MCF 10A (cell line): ENCODE results near the gene TRNAU1AP. TPM values are rescaled to one million over a fixed set of nuclear protein-coding genes. Genes with fewer than 3 reads are reported as not detected.

ENCODE experiments used
- BruUV-seq: library from RNA; stranded (reverse); fragments of 400-500 nt; replicated peaks from 2 replicates; lab custom pipeline; 2021; lab: Mats Ljungman, UMichigan
- CTCF ChIA-PET: fragments of 300-600 bp; sonication (Branson Sonifier 250); formaldehyde crosslinking; extraction: SDS; loops from one replicate; lab custom pipeline; 2021; ENCODE audit warnings: antibody characterized with exemption, inconsistent platforms; lab: Yijun Ruan, JAX
- POLR2A ChIA-PET: fragments of 300-600, 350-650 bp; sonication (Branson Sonifier 250); formaldehyde crosslinking; extraction: SDS; loops from one replicate; lab custom pipeline; 2020; ENCODE audit warnings: antibody characterized with exemption, inconsistent platforms; lab: Yijun Ruan, JAX
- DNase-seq: peaks from one replicate; pipeline ENCODE4 v3.0.0-alpha.2; 2018; ENCODE audit not compliant: unreplicated experiment
- H3K27ac Mint-ChIP-seq: one replicate; pipeline ENCODE4 v1.8.0; 2022; ENCODE audit warnings: mild to moderate bottlenecking, low read depth, mixed read lengths; ENCODE audit not compliant: unreplicated experiment
- H3K27me3 Mint-ChIP-seq: one replicate; pipeline ENCODE4 v1.8.0; 2022; ENCODE audit warnings: mixed read lengths; ENCODE audit not compliant: insufficient read depth, unreplicated experiment
- H3K36me3 Mint-ChIP-seq: one replicate; pipeline ENCODE4 v1.8.0; 2022; ENCODE audit warnings: mild to moderate bottlenecking, moderate library complexity, mixed read lengths; ENCODE audit not compliant: insufficient read depth, unreplicated experiment
- H3K4me1 Mint-ChIP-seq: one replicate; pipeline ENCODE4 v1.8.0; 2022; ENCODE audit warnings: mixed read lengths; ENCODE audit not compliant: insufficient read depth, unreplicated experiment
- H3K4me3 Mint-ChIP-seq: one replicate; pipeline ENCODE4 v1.8.0; 2022; ENCODE audit warnings: mild to moderate bottlenecking, moderate library complexity, mixed read lengths; ENCODE audit not compliant: unreplicated experiment
- H3K9me3 Mint-ChIP-seq: one replicate; pipeline ENCODE4 v1.8.0; 2022; ENCODE audit warnings: mixed read lengths; ENCODE audit not compliant: unreplicated experiment
- CTCF ChIP-seq: fragments of 200-600 bp; IDR thresholded peaks from one replicate; pipeline ENCODE4 v1.8.0; 2022; ENCODE audit warnings: antibody characterized with exemption, mild to moderate bottlenecking; ENCODE audit not compliant: unreplicated experiment
- intact Hi-C: fragments of 100-400 bp; cut with micrococcal nuclease; formaldehyde crosslinking; loops from 2 replicates; pipeline ENCODE4 v1.14.1; 2022
- total RNA-seq: library from RNA; stranded (reverse); gene quantifications from 2 replicates; pipeline ENCODE4 v1.2.3, GENCODE V29; 2022

The TRNAU1AP gene
- total RNA-seq, 1 experiment from 2014 or later, result 28.2 TPM

GRCh38 chr1:28577738-28578536 is 25.1 kb downstream of the TRNAU1AP start:
- intact Hi-C loops, result no loop called here
- no peak for TF ChIP-seq CTCF
- ChIA-PET CTCF (interaction anchor here (0.6 to 5.4 kb wide), 4 partner anchors 11 to 218 kb away, joined by 3 to 28 read pairs (median 6); no protein-coding TSS in a partner anchor), POLR2A (interaction anchor here (0.9 to 6.6 kb wide), 8 partner anchors 25 to 140 kb away, joined by 3 to 147 read pairs (median 6); partner anchors contain the start of genes RCC1 and RNU11)
- peaks cover 11% of the 10 kb centered on the region for H3K4me1 Mint-ChIP-seq
- H3K9me3 Mint-ChIP-seq, result no peaks in the 10 kb centered on the region
- peak overlapping the region; percentile 7 for H3K4me3 Mint-ChIP-seq
- BruUV-seq, result no TSS peak
- peak overlapping the region; percentile 61 for H3K27ac Mint-ChIP-seq
- H3K36me3 Mint-ChIP-seq, result peaks cover 78% of the 10 kb centered on the region
- DNase-seq, result no peak
- H3K27me3 Mint-ChIP-seq, result no peaks in the 10 kb centered on the region

GRCh38 chr1:28578696-28579218 is 25.9 kb downstream of the TRNAU1AP start:
- no peak for TF ChIP-seq CTCF
- H3K27me3 Mint-ChIP-seq, result no peaks in the 10 kb centered on the region
- no peak for DNase-seq
- no TSS peak for BruUV-seq
- no peaks in the 10 kb centered on the region for H3K9me3 Mint-ChIP-seq
- no peak overlapping the region for H3K4me3 Mint-ChIP-seq
- peaks cover 15% of the 10 kb centered on the region for H3K4me1 Mint-ChIP-seq
- peaks cover 78% of the 10 kb centered on the region for H3K36me3 Mint-ChIP-seq
- CTCF ChIA-PET, result interaction anchor here (0.6 to 5.4 kb wide), 7 partner anchors 12 to 272 kb away, joined by 3 to 28 read pairs (median 3); no protein-coding TSS in a partner anchor
- intact Hi-C loops, result no loop called here
- POLR2A ChIA-PET, result interaction anchor here (0.7 to 6.6 kb wide), 14 partner anchors 18 to 331 kb away, joined by 3 to 147 read pairs (median 33); partner anchors contain the start of genes RCC1, RNU11, SESN2 and TAF12
- peak overlapping the region; percentile 61 for H3K27ac Mint-ChIP-seq

- no peak for TF ChIP-seq CTCF
- no peak for DNase-seq
- Mint-ChIP-seq H3K36me3 (peaks cover 76% of the 10 kb centered on the region), H3K27me3 (no peaks in the 10 kb centered on the region), H3K4me1 (peaks cover 15% of the 10 kb centered on the region), H3K27ac (peak overlapping the region; percentile 92), H3K9me3 (no peaks in the 10 kb centered on the region), H3K4me3 (peak overlapping the region; percentile 91)
- BruUV-seq, result no TSS peak
- CTCF ChIA-PET, result interaction anchor here (0.6 to 5.4 kb wide), 7 partner anchors 19 to 1189 kb away, joined by 3 to 28 read pairs (median 3); no protein-coding TSS in a partner anchor
- POLR2A ChIA-PET, result interaction anchor here (0.7 to 6.6 kb wide), 18 partner anchors 9 to 331 kb away, joined by 3 to 147 read pairs (median 18); partner anchors contain the start of genes RCC1, RNU11, SESN2 and TAF12
- intact Hi-C loops, result no loop called here
Measured at GRCh38 chr1:28579401-28579800, 26.5 kb downstream of the TRNAU1AP start.
